ENCODE measurements around the gene RSU1.
A peak's percentile ranks its signal among the peaks of the same experiment; 100 is the strongest.
"Not testable (repeated sequence)": the region's sequence is repeated elsewhere in the genome, so short reads cannot be mapped to it uniquely, and the experiment has no call there.

Gene RSU1

GRCh38 chr10:16832351-16833080 is 15.3 kb upstream of the RSU1 start:
- Histone ChIP-seq H3K27ac (ENCODE audit: low read depth, low read length, poor library complexity, severe bottlenecking) (no peak overlapping the region), H3K79me2 (ENCODE audit: insufficient read depth, low read length) (no peaks in the 10 kb centered on the region), H3K9me2 (ENCODE audit: low read depth, low read length) (no peaks in the 10 kb centered on the region), H2AFZ (ENCODE audit: low read length) (no peak overlapping the region), H3K4me2 (ENCODE audit: low read length) (no peak overlapping the region), H3K36me3 (ENCODE audit: insufficient read depth, low read length) (no peaks in the 10 kb centered on the region), H3K9me3 (ENCODE audit: low read length) (no peaks in the 10 kb centered on the region), H3K4me1 (ENCODE audit: insufficient read depth, low read length, severe bottlenecking) (peaks cover 13% of the 10 kb centered on the region), H3K4me3 (ENCODE audit: low read depth, low read length, poor library complexity, severe bottlenecking) (no peak overlapping the region), H4K20me1 (ENCODE audit: insufficient read depth, low read length) (no peaks in the 10 kb centered on the region), H3K9ac (ENCODE audit: low read length) (no peak overlapping the region), H3F3A (ENCODE audit: insufficient read depth, low read length) (no peaks in the 10 kb centered on the region), H3K27me3 (ENCODE audit: insufficient read depth, low read length) (no peaks in the 10 kb centered on the region)
- no peak for TF ChIP-seq EZH2 (IDR thresholded peaks at IDR 0.05; ENCODE audit: borderline replicate concordance, low read length)
- TF ChIP-seq, protein P1, sequence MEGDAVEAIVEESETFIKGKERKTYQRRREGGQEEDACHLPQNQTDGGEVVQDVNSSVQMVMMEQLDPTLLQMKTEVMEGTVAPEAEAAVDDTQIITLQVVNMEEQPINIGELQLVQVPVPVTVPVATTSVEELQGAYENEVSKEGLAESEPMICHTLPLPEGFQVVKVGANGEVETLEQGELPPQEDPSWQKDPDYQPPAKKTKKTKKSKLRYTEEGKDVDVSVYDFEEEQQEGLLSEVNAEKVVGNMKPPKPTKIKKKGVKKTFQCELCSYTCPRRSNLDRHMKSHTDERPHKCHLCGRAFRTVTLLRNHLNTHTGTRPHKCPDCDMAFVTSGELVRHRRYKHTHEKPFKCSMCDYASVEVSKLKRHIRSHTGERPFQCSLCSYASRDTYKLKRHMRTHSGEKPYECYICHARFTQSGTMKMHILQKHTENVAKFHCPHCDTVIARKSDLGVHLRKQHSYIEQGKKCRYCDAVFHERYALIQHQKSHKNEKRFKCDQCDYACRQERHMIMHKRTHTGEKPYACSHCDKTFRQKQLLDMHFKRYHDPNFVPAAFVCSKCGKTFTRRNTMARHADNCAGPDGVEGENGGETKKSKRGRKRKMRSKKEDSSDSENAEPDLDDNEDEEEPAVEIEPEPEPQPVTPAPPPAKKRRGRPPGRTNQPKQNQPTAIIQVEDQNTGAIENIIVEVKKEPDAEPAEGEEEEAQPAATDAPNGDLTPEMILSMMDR (IDR thresholded peaks at IDR 0.05; ENCODE audit: low read length) = no peak

GRCh38 chr10:16828701-16829175 is 11.5 kb upstream of the RSU1 start:
- no peak overlapping the region for H3K4me2 ChIP-seq (ENCODE audit: low read length)
- no peak for TF ChIP-seq EZH2 (IDR thresholded peaks at IDR 0.05; ENCODE audit: borderline replicate concordance, low read length)
- TF ChIP-seq, protein P1 (IDR thresholded peaks at IDR 0.05; ENCODE audit: low read length) = no peak

DNA sequence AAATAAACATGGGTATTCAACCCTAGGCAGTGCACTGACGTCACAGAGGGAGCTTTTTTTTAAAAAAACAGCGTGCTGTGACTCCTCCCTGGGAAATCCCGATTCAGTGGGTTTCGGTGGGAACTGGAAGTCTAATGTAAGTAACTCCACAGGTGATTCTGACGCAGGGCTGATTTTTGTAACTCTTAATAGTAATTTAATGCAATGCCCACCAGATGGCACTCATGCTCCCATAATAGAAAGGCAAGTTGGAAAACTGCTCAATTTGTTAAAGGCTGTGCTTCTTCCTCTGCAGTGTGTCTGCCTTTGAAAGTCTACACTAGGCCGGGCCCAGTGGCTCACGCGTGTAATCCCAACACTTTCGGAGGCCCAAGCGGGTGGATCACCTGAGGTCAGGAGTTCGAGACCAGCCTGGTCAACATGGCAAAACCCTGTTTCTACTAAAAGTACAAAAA is 10.9 kb upstream of the RSU1 start:
- no peaks in the 10 kb centered on the region for H3K9me2 ChIP-seq (ENCODE audit: low read depth, low read length)
- no peaks in the 10 kb centered on the region for H3K79me2 ChIP-seq (ENCODE audit: insufficient read depth, low read length)
- no peaks in the 10 kb centered on the region for H3K27me3 ChIP-seq (ENCODE audit: insufficient read depth, low read length)
- H3K9ac ChIP-seq (ENCODE audit: low read length) = no peak overlapping the region
- H2AFZ ChIP-seq (ENCODE audit: low read length) = no peak overlapping the region
- H3F3A ChIP-seq (ENCODE audit: insufficient read depth, low read length) = no peaks in the 10 kb centered on the region
- no peak overlapping the region for H3K4me2 ChIP-seq (ENCODE audit: low read length)
- no peak overlapping the region for H3K4me3 ChIP-seq (ENCODE audit: low read depth, low read length, poor library complexity, severe bottlenecking)
- H3K9me3 ChIP-seq (ENCODE audit: low read length) = no peaks in the 10 kb centered on the region
- H3K4me1 ChIP-seq (ENCODE audit: insufficient read depth, low read length, severe bottlenecking) = peaks cover 8% of the 10 kb centered on the region
- no peaks in the 10 kb centered on the region for H3K36me3 ChIP-seq (ENCODE audit: insufficient read depth, low read length)
- no peak overlapping the region for H3K27ac ChIP-seq (ENCODE audit: low read depth, low read length, poor library complexity, severe bottlenecking)
- TF ChIP-seq EZH2 (IDR thresholded peaks at IDR 0.05; ENCODE audit: borderline replicate concordance, low read length) = no peak
- TF ChIP-seq, protein P1 (IDR thresholded peaks at IDR 0.05; ENCODE audit: low read length) = peak; percentile 48
- no peaks in the 10 kb centered on the region for H4K20me1 ChIP-seq (ENCODE audit: insufficient read depth, low read length)

More at GRCh38 chr10:16828701-16829175, 11.5 kb upstream of the RSU1 start:
- no peak overlapping the region for H3K27ac ChIP-seq (ENCODE audit: low read depth, low read length, poor library complexity, severe bottlenecking)
- no peak overlapping the region for H3K4me3 ChIP-seq (ENCODE audit: low read depth, low read length, poor library complexity, severe bottlenecking)
- no peaks in the 10 kb centered on the region for H3K9me2 ChIP-seq (ENCODE audit: low read depth, low read length)
- peaks cover 8% of the 10 kb centered on the region for H3K4me1 ChIP-seq (ENCODE audit: insufficient read depth, low read length, severe bottlenecking)
- no peak overlapping the region for H3K9ac ChIP-seq (ENCODE audit: low read length)
- no peak overlapping the region for H2AFZ ChIP-seq (ENCODE audit: low read length)
- H3K9me3 ChIP-seq (ENCODE audit: low read length) = no peaks in the 10 kb centered on the region
- no peaks in the 10 kb centered on the region for H3K27me3 ChIP-seq (ENCODE audit: insufficient read depth, low read length)
- no peaks in the 10 kb centered on the region for H3K79me2 ChIP-seq (ENCODE audit: insufficient read depth, low read length)
- H4K20me1 ChIP-seq (ENCODE audit: insufficient read depth, low read length) = no peaks in the 10 kb centered on the region
- H3K36me3 ChIP-seq (ENCODE audit: insufficient read depth, low read length) = no peaks in the 10 kb centered on the region
- H3F3A ChIP-seq (ENCODE audit: insufficient read depth, low read length) = no peaks in the 10 kb centered on the region

- H3K9ac ChIP-seq (ENCODE audit: low read length); H3K27me3 ChIP-seq (ENCODE audit: insufficient read depth, low read length); H3F3A ChIP-seq (ENCODE audit: insufficient read depth, low read length); H3K9me2 ChIP-seq (ENCODE audit: low read depth, low read length); H3K36me3 ChIP-seq (ENCODE audit: insufficient read depth, low read length); H3K79me2 ChIP-seq (ENCODE audit: insufficient read depth, low read length); H3K27ac ChIP-seq (ENCODE audit: low read depth, low read length, poor library complexity, severe bottlenecking); H3K4me1 ChIP-seq (ENCODE audit: insufficient read depth, low read length, severe bottlenecking); H3K4me2 ChIP-seq (ENCODE audit: low read length); H4K20me1 ChIP-seq (ENCODE audit: insufficient read depth, low read length); H3K4me3 ChIP-seq (ENCODE audit: low read depth, low read length, poor library complexity, severe bottlenecking); H2AFZ ChIP-seq (ENCODE audit: low read length); H3K9me3 ChIP-seq (ENCODE audit: low read length): not testable (repeated sequence)
Measured at GRCh38 chr10:16827474-16827873, 10.2 kb upstream of the RSU1 start.

Data from OCI-LY1 (cell line).